ENCODE data around the gene MRPL37.

The MRPL37 gene

DNA sequence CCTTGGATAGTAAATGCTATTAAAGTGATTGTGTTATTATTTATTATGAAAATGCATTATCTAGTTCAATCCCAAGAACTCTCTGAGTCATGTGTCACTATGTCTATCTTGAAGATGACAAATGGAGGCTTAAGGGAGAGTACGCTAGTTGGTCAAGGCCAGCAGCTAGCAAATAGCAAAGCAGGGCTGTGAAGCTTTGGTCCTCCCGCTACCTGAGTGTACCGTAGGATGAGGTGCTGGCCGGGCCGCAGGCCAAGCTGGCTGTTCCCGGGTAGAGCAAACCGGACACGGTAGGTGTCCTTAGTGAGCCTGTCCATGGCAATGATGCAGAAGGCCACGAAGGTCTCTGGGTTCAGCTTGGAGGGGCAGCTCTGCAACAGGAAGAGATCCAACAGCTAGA, 9.4 kb upstream of the MRPL37 start:
- Histone ChIP-seq H3K79me2 (ENCODE audit: insufficient read depth, low read length) (no peaks in the 10 kb centered on the region), H3K4me2 (ENCODE audit: low read depth, low read length, poor library complexity, severe bottlenecking) (no peak overlapping the region), H3K9me2 (replicated peaks; ENCODE audit: insufficient read depth, low read length) (no peaks in the 10 kb centered on the region), H3K9me3 (ENCODE audit: insufficient read depth, low read length) (no peaks in the 10 kb centered on the region), H3K27me3 (ENCODE audit: low read length) (no peaks in the 10 kb centered on the region), H3F3A (ENCODE audit: insufficient read depth) (no peaks in the 10 kb centered on the region), H2AFZ (ENCODE audit: low read depth, low read length, severe bottlenecking) (no peak overlapping the region), H3K9ac (ENCODE audit: low read length) (no peak overlapping the region), H3K27ac (ENCODE audit: low read depth, low read length) (no peak overlapping the region), H3K4me3 (ENCODE audit: insufficient read depth, low read length, poor library complexity, severe bottlenecking) (no peak overlapping the region), H3K36me3 (ENCODE audit: low read length) (peaks cover 4% of the 10 kb centered on the region; the same call in 1 of the 2 replicates), H4K20me1 (ENCODE audit: low read depth, low read length) (no peaks in the 10 kb centered on the region)
- TF ChIP-seq, protein P1, sequence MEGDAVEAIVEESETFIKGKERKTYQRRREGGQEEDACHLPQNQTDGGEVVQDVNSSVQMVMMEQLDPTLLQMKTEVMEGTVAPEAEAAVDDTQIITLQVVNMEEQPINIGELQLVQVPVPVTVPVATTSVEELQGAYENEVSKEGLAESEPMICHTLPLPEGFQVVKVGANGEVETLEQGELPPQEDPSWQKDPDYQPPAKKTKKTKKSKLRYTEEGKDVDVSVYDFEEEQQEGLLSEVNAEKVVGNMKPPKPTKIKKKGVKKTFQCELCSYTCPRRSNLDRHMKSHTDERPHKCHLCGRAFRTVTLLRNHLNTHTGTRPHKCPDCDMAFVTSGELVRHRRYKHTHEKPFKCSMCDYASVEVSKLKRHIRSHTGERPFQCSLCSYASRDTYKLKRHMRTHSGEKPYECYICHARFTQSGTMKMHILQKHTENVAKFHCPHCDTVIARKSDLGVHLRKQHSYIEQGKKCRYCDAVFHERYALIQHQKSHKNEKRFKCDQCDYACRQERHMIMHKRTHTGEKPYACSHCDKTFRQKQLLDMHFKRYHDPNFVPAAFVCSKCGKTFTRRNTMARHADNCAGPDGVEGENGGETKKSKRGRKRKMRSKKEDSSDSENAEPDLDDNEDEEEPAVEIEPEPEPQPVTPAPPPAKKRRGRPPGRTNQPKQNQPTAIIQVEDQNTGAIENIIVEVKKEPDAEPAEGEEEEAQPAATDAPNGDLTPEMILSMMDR (IDR thresholded peaks at IDR 0.05; ENCODE audit: insufficient read depth, low read length, poor library complexity, severe bottlenecking) = no peak
- no peak for TF ChIP-seq EZH2phosphoT487 (conservative IDR thresholded peaks at IDR 0.05; ENCODE audit: low read length)

DNA sequence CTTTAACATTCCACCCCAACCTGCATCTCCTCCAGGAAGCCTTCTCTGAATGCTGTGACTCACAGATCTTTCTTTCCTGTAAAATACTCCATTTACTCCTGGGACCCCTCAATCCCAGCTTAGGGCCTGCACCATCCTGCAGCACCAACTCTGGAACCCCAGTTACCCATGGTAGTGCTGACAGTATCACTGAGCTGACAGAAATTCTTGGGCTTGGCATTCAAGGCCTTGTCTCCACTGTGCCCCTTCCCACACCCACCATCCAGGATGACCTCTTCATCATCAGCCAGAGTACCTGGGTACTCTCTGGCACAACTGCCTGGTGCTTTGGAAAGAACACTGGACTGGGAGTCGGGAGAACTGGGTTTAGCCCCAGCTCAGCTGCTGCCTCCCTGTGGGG, 8.4 kb upstream of the MRPL37 start:
- Histone ChIP-seq H3K9me2 (replicated peaks; ENCODE audit: insufficient read depth, low read length) (no peaks in the 10 kb centered on the region), H3F3A (ENCODE audit: insufficient read depth) (no peaks in the 10 kb centered on the region), H3K27me3 (ENCODE audit: low read length) (no peaks in the 10 kb centered on the region), H3K27ac (ENCODE audit: low read depth, low read length) (no peak overlapping the region), H3K36me3 (ENCODE audit: low read length) (peaks cover 4% of the 10 kb centered on the region; the same call in 1 of the 2 replicates), H3K9me3 (ENCODE audit: insufficient read depth, low read length) (no peaks in the 10 kb centered on the region), H2AFZ (ENCODE audit: low read depth, low read length, severe bottlenecking) (no peak overlapping the region), H4K20me1 (ENCODE audit: low read depth, low read length) (no peaks in the 10 kb centered on the region), H3K4me2 (ENCODE audit: low read depth, low read length, poor library complexity, severe bottlenecking) (no peak overlapping the region), H3K4me3 (ENCODE audit: insufficient read depth, low read length, poor library complexity, severe bottlenecking) (no peak overlapping the region), H3K79me2 (ENCODE audit: insufficient read depth, low read length) (no peaks in the 10 kb centered on the region), H3K9ac (ENCODE audit: low read length) (no peak overlapping the region)
- TF ChIP-seq, protein P1 (IDR thresholded peaks at IDR 0.05; ENCODE audit: insufficient read depth, low read length, poor library complexity, severe bottlenecking) = no peak
- TF ChIP-seq EZH2phosphoT487 (conservative IDR thresholded peaks at IDR 0.05; ENCODE audit: low read length) = no peak

DNA sequence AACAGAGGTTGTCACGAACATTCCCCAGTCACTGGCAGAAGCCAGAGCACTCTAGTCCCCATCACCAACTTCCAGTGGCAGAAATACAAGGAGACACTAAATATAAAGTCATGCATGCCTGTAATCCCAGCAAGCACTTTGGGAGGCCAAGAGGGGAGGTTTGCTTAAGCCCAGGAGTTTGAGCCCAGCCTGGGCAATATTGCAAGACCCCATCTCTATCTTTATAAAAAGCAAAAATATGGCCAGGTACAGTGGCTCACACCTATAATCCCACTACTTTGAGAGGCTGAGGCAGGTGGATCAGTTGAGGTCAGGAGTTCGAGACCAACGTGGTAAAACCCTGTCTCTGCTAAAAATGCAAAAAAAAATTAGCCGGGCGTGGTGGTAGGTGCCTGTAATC, 6.5 kb upstream of the MRPL37 start:
- H3K4me2 ChIP-seq (ENCODE audit: low read depth, low read length, poor library complexity, severe bottlenecking) = no peak overlapping the region
- no peaks in the 10 kb centered on the region for H3K79me2 ChIP-seq (ENCODE audit: insufficient read depth, low read length)
- no peaks in the 10 kb centered on the region for H4K20me1 ChIP-seq (ENCODE audit: low read depth, low read length)
- H3K9me2 ChIP-seq (replicated peaks; ENCODE audit: insufficient read depth, low read length) = no peaks in the 10 kb centered on the region
- H2AFZ ChIP-seq (ENCODE audit: low read depth, low read length, severe bottlenecking) = no peak overlapping the region
- no peaks in the 10 kb centered on the region for H3K27me3 ChIP-seq (ENCODE audit: low read length)
- H3K9ac ChIP-seq (ENCODE audit: low read length) = no peak overlapping the region
- no peak overlapping the region for H3K4me3 ChIP-seq (ENCODE audit: insufficient read depth, low read length, poor library complexity, severe bottlenecking)
- no peak overlapping the region for H3K27ac ChIP-seq (ENCODE audit: low read depth, low read length)
- no peaks in the 10 kb centered on the region for H3F3A ChIP-seq (ENCODE audit: insufficient read depth)
- no peaks in the 10 kb centered on the region for H3K9me3 ChIP-seq (ENCODE audit: insufficient read depth, low read length)
- peaks cover 4% of the 10 kb centered on the region; the same call in 1 of the 2 replicates for H3K36me3 ChIP-seq (ENCODE audit: low read length)
- TF ChIP-seq, protein P1 (IDR thresholded peaks at IDR 0.05; ENCODE audit: insufficient read depth, low read length, poor library complexity, severe bottlenecking) = no peak
- TF ChIP-seq EZH2phosphoT487 (conservative IDR thresholded peaks at IDR 0.05; ENCODE audit: low read length) = no peak
